ENCODE measurements around the gene CPSF7. TPM values are rescaled to one million over a fixed set of nuclear protein-coding genes. Genes with fewer than 3 reads are reported as not detected.
A peak's percentile ranks its signal among the peaks of the same experiment; 100 is the strongest.

CPSF7 gene
- total RNA-seq, 1 experiment from 2014 or later, result 65.5 TPM

DNA sequence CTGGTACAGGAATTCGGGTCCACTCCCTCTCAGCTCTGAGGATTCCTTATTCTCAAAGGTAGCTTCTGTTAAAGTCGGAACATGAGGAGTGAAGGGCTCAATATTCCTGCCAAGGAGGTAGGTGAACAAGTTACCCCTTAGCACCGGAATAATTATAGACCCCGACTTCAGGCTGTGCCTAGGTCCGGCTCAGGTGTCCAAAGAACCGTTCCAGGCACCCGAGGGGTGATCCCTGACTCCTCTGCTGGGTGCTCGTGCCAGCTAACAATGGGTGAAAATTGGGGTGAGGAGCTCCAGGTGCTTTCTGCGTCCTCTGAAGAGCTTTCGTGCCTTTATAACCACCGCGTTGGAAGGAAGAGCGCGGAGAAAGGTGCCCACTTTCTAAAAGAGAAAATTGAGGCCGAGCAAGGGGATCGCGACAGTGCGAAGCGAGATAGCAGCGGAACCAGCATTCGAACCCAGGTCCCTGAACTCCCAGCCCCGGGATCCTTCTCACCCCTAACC, 68.5 kb downstream of the CPSF7 start:
- Histone ChIP-seq H3K4me3 (peak overlapping the region; percentile 83), H3K27me3 (no peaks in the 10 kb centered on the region), H3K36me3 (peaks cover 23% of the 10 kb centered on the region), H3K9me3 (replicated peaks) (no peaks in the 10 kb centered on the region), H3K4me1 (no peaks in the 10 kb centered on the region), H3K27ac (peak overlapping the region; percentile 98)
- DNase-seq, result no peak

DNA sequence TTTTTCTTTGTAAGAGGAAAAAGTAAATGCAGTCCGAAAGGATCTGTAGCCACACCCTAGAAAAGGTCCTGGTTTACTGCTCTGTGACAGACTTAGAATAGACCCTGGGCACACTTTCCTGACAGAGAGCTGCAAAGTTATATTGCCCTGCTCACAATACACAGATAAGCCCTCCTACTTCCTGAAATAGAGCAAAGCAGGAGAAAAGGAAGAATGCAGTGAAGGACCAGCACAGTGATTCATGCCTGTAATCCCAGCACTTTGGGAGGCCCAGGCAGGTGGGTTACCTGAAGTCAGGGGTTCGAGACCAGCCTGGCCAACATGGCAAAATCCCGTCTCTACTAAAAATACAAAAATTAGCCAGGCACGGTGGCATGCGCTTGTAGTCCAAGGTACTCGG, 70.3 kb downstream of the CPSF7 start:
- Histone ChIP-seq H3K27me3 (no peaks in the 10 kb centered on the region), H3K27ac (no peak overlapping the region), H3K4me1 (no peaks in the 10 kb centered on the region), H3K36me3 (peaks cover 12% of the 10 kb centered on the region), H3K9me3 (replicated peaks) (no peaks in the 10 kb centered on the region), H3K4me3 (no peak overlapping the region)
- no peak for DNase-seq

DNA sequence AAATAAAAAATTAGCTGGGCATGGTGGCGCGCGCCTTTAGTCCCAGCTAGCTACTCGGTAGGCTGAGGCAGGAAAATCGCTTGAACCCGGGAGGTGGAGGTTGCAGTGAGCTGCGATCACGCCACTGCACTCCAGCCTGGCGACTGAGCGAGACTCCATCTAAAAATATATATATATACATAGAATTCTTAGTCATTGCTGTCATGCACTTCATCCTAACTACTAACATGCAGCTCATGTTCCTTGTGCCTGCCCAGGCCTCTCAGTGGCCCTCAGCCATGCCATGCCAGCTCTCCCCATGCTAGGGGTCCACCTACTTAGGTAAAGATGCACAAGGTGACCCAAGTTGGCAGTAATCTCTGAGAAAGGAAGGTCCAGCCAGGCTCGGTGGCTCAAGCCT, 71.2 kb downstream of the CPSF7 start:
- Histone ChIP-seq H3K36me3 (peaks cover 2% of the 10 kb centered on the region; the same call in 1 of the 2 replicates), H3K27ac (no peak overlapping the region), H3K9me3 (replicated peaks) (no peaks in the 10 kb centered on the region), H3K4me3 (no peak overlapping the region), H3K4me1 (no peaks in the 10 kb centered on the region), H3K27me3 (no peaks in the 10 kb centered on the region)
- DNase-seq, result no peak

DNA sequence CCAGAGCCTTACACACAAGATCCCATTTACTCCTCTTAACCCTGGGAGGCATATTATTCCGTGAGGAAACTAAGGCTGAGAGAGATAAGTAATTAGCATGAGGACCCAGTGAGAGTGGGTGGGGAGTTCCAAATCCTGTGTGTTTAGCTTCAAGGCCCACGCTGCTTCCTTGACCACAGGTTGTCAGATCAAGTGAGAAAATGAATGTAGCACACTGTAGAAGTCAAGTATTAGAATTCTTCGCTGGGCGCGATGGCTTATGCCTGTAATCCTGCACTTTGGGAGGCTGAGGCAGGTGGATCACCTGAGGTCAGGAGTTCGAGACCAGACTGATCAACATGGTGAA, 71.9 kb downstream of the CPSF7 start:
- Histone ChIP-seq H3K9me3 (replicated peaks) (no peaks in the 10 kb centered on the region), H3K4me3 (no peak overlapping the region), H3K27ac (no peak overlapping the region), H3K27me3 (no peaks in the 10 kb centered on the region), H3K36me3 (no peaks in the 10 kb centered on the region), H3K4me1 (no peaks in the 10 kb centered on the region)
- DNase-seq, result no peak

DNA sequence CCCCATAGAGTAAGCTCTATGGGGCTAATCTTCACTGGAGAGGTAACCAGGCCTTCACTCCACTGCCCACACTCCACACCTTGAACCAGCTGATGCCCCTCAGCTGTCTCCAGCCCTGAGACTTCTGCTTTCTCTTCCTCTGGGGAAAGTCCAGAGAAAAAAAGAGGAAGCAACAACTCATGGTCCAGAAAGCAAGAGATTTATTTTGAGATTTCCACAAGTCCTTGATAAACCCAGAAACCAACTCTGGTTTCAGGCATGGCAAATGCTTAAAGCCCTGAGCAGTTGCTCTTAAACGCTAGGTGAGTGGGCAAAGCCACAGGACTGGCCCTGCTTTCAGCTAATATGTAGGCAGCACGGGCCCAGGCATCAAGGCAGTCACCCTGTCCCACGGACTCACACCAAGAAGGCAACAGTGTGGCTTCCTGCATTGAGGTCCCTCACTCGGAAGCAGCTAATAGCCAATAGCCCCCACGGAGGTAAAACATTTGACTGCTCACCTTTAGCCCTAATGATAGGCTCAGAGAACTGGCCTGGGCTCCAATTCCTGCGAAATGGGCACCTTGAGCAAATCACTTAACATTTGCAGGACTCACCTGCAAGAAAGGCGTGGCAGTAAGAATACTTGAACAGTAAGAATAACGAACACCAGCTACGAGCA, 72.4 kb downstream of the CPSF7 start:
- no peak for DNase-seq
- H3K4me3 ChIP-seq, result no peak overlapping the region
- no peaks in the 10 kb centered on the region for H3K27me3 ChIP-seq
- no peaks in the 10 kb centered on the region for H3K4me1 ChIP-seq
- no peak overlapping the region for H3K27ac ChIP-seq
- H3K36me3 ChIP-seq, result no peaks in the 10 kb centered on the region
- no peaks in the 10 kb centered on the region for H3K9me3 ChIP-seq (replicated peaks)

DNA sequence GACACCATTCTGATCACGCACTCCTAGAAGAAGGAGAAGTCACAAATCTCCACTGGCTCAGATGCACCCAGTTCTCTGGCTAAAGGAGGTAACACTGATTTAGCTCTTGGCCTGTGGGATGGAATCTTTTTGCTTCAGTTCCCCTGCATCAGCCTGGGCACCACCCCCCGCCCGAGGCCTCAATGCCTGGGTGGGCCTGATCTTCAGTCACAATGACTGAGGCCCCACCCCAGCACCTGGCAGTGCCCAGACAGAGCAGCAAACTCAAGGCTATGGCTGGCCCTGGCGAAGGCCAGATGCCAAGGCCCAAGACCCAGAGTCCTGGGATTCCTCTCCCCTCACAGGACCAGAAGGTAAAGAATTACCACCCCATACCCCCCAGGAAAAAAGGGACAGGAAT, 73.1 kb downstream of the CPSF7 start:
- no peak for DNase-seq
- Histone ChIP-seq H3K27ac (no peak overlapping the region), H3K4me3 (no peak overlapping the region), H3K9me3 (replicated peaks) (no peaks in the 10 kb centered on the region), H3K36me3 (no peaks in the 10 kb centered on the region), H3K27me3 (no peaks in the 10 kb centered on the region), H3K4me1 (no peaks in the 10 kb centered on the region)

DNA sequence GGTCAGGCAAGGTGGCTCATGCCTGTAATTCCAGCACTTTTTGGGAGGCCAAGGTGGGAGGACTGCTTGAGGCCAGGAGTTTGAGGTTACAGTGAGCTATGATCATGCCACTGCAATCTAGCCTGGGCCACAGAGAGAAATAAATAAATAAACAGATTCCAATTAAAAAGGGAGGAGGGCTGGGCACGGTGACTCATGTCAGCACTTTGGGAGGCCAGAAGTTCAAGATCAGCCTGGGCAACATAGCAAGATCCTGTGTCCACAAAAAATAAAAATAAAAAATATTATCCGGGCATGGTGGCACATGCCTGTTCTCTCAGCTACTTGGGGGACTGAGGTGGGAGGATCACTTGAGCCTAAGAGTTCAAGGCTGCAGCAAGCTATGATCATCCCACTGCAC, 75.6 kb downstream of the CPSF7 start:
- no peak overlapping the region for H3K4me3 ChIP-seq
- H3K27ac ChIP-seq, result no peak overlapping the region
- H3K36me3 ChIP-seq, result no peaks in the 10 kb centered on the region
- no peak for DNase-seq
- H3K9me3 ChIP-seq (replicated peaks), result no peaks in the 10 kb centered on the region
- H3K4me1 ChIP-seq, result no peaks in the 10 kb centered on the region
- no peaks in the 10 kb centered on the region for H3K27me3 ChIP-seq

DNA sequence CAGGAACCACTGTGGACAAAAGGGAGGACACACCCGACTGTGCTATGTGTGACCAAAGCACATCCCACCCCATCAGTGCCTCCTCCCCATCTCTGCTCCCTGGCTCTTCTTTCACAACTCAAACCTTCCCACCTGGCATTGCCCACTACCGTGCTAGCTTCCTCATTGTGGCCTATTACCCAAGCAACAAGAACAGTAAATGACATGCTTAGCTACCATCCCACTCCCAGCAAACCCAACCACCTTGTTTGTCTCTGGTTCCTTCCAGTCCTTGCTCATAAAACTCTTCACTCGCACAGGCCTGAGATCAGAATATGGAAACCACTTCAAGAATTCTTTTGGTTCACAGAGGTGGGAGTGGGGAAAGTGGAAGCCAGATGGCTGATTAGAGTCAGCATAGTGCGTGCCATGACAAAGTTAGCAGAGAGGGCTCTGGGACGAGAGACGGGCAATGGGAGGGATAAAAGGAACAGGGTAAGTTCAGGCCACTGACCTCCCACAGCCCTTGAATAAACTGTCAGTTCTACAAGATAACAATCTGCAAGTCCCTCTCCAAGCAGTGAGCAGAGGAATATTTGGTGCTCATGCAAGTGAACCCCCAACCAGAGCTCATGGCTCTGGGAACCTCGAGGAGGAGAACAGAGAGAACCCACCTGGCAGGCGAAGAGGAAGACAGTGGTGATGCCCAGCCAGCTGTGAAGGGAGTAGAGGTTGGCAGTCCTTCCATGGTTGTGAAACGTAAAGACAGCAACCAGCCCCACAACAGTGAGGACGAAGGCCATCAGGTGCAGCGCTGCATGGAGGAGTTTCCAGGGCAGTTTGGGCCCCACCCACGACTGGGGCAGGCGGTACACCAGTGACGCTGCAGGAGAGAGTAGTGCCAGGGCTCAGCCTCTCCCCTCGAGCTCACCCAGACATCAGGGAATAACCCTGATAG, 76.4 kb downstream of the CPSF7 start:
- H3K4me1 ChIP-seq, result no peaks in the 10 kb centered on the region
- H3K36me3 ChIP-seq, result no peaks in the 10 kb centered on the region
- no peaks in the 10 kb centered on the region for H3K27me3 ChIP-seq
- no peak overlapping the region for H3K4me3 ChIP-seq
- H3K9me3 ChIP-seq (replicated peaks), result no peaks in the 10 kb centered on the region
- H3K27ac ChIP-seq, result no peak overlapping the region
- no peak for DNase-seq

Other genes starting within 250 kb of the CPSF7 start
- gene PGA3, start 226.5 kb downstream of the CPSF7 start, total RNA-seq (2014; rRNA removed; shearing (Covaris generic)), result not detected in 2 replicates
- gene PGA4, start 207.6 kb downstream of the CPSF7 start, total RNA-seq (2014; rRNA removed; shearing (Covaris generic)), result not detected in 2 replicates
- gene PGA5, start 188.8 kb downstream of the CPSF7 start, total RNA-seq (2014; rRNA removed; shearing (Covaris generic)), result not detected in 2 replicates
- gene VWCE, start 134.7 kb downstream of the CPSF7 start, total RNA-seq (2014; rRNA removed; shearing (Covaris generic)), result 0.06 and 0.18 TPM in 2 replicates
- 209 and 214 TPM in 2 replicates for gene DDB1, start 96.9 kb downstream of the CPSF7 start, total RNA-seq (2014; rRNA removed; shearing (Covaris generic))
- 15.3 and 17.7 TPM in 2 replicates for gene TKFC, start 96.7 kb downstream of the CPSF7 start, total RNA-seq (2014; rRNA removed; shearing (Covaris generic))
- gene CYB561A3, start 68.1 kb downstream of the CPSF7 start, total RNA-seq (2014; rRNA removed; shearing (Covaris generic)), result 9.9 and 10.7 TPM in 2 replicates
- gene TMEM138, start 67.6 kb downstream of the CPSF7 start, total RNA-seq (2014; rRNA removed; shearing (Covaris generic)), result 35.1 and 40.6 TPM in 2 replicates
- gene TMEM216, start 37.4 kb downstream of the CPSF7 start, total RNA-seq (2014; rRNA removed; shearing (Covaris generic)), result 15.9 and 21.4 TPM in 2 replicates
- 42.6 and 50.0 TPM in 2 replicates for gene SDHAF2, start 149 bp upstream of the CPSF7 start, total RNA-seq (2014; rRNA removed; shearing (Covaris generic))
- 40.2 and 42.1 TPM in 2 replicates for gene LRRC10B, start 78.8 kb upstream of the CPSF7 start, total RNA-seq (2014; rRNA removed; shearing (Covaris generic))
- gene SYT7, start 151.1 kb upstream of the CPSF7 start, total RNA-seq (2014; rRNA removed; shearing (Covaris generic)), result 1.1 and 1.3 TPM in 2 replicates

Measured in SJCRH30 (cell line).